HUDEP-2 (cell line): ENCODE results near the gene GYS1.
"Not testable (repeated sequence)": the region's sequence is repeated elsewhere in the genome, so short reads cannot be mapped to it uniquely, and the experiment has no call there.

ENCODE experiments used
- DNase-seq, 76 experiments: peaks; one replicate each; lab custom pipeline; 2025; ENCODE audit not compliant: unreplicated experiment in 76 of 76; lab: John Stamatoyannopoulos, UW

The GYS1 gene

GRCh38 chr19:48993175-48994034 lies at the start of gene GYS1, which contains the start of gene RUVBL2:
GYS1 (minus strand) TSS chr19:48993309; CDS start chr19:48993112, 197 bp downstream.
RUVBL2 (plus strand) TSS chr19:48993887; CDS start chr19:48993912, 25 bp downstream.
- peak; percentile 91 to 100 (median 100) for DNase-seq

- not testable (repeated sequence) for DNase-seq
Observed at GRCh38 chr19:49042666-49043065, 49.6 kb upstream of the GYS1 start.

GRCh38 chr19:49042177-49042576 lies 49.1 kb upstream of the GYS1 start:
- DNase-seq = no peak

- DNase-seq = not testable (repeated sequence)
Observed at GRCh38 chr19:49039736-49040135, 46.6 kb upstream of the GYS1 start.

DNA sequence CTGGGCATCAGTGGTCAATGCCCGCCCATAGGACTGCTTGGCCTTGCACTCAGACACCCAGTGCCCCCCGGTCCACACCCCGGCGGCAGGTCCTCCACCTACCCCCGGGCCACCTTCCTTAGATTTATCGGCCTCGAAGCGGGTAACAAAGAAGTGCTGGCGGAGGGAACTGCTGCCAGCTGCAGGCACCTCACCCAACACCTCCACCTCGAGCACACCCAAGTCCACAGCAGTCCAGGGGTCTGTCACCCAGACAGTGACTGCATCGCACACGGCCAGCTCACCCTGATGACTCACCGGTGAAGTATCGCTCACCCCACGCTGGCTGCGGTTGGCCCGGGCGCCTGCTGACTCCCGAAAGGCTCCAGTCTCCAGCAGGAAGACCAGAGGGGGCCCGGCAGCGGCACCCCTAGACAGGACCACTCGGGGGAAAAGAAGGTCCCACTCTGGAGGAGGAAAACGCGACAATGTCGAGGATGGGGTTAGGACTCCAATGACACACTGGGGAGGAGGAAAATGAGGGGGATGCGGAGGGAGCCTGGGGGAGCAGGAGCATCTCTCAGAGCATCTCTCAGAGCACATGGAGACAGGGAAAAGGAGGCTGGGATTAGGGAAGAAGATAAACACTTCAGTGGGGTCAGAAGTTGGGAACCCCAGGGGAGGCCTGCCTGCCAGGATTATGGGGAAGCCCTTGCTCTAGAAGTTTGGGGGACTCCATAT lies 45.6 kb upstream of the GYS1 start:
- not testable (repeated sequence) for DNase-seq

DNA sequence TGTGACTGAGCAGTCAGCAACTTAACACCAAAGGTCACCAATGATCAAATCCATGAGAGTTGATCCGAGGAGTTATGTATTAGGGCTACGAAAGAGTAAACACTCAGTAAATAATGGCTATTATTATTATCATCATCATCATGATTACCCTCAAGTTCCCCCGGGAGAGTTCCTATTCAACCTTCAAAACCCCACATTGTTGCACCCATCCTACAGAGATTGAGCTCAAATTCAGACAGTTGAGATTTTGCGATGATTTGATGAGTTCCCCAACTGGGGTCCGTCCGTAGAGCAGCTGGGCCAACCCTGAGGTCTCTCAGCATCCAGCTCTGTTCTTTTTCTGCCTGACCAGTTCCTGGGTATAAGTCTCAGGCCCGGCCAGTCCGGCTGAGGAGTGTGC lies 45.0 kb upstream of the GYS1 start:
- not testable (repeated sequence) for DNase-seq

DNA sequence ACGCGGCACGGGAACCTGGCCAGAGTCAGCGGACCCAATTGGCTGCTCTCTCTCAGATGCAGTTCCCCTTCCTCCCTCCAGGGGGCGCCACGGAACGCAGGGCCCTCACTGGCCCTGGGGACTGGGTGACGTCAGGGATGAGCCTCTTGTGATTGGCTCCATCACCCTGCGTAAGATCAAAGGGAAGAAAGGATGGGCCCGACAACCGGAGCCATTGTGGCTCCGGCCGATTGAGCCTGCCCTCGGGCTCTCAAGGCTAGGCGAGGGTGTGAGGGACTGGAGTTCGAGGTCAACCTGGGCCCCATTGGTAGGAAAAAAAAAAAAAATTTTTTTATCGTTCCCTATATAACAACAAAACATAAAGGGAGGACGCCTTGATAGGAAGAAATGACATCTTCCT lies 43.7 kb upstream of the GYS1 start, which contains the start of gene CGB1:
TSS of gene CGB1 (minus strand) at position 81 of the 400 bp plus-strand sequence. CDS start 184 bp downstream, outside the sequence.
- DNase-seq = peak in 64 of 76 experiments; percentile 21 to 78 (median 56)

- DNase-seq = peak in 68 of 76 experiments; percentile 26 to 89 (median 68)
Observed at GRCh38 chr19:49031642-49032301, 38.7 kb upstream of the GYS1 start, which contains the start of gene CGB2. CGB2 (plus strand) TSS chr19:49031890; CDS start chr19:49032096, 206 bp downstream.

GRCh38 chr19:49030323-49030722 lies 37.2 kb upstream of the GYS1 start:
- not testable (repeated sequence) for DNase-seq

DNA sequence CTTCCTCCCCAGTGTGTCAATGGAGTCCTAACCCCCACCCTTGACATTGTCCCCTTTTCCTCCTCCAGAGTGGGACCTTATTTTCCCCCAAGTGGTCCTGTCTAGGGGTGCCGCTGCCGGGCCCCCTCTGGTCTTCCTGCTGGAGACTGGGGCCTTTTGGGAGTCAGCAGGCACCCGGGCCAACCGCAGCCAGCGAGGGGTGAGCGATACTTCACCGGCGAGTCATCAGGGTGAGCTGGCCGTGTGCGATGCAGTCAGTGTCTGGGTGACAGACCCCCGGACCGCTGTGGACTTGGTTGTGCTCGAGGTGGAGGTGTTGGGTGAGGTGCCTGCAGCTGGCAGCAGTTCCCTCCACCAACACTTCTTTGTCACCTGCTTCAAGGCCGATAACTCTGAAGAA lies 36.6 kb upstream of the GYS1 start:
- DNase-seq = not testable (repeated sequence)

GRCh38 chr19:49028686-49029085 lies 35.6 kb upstream of the GYS1 start:
- not testable (repeated sequence) for DNase-seq

- not testable (repeated sequence) for DNase-seq
Observed at GRCh38 chr19:49025599-49025998, 32.5 kb upstream of the GYS1 start.

GRCh38 chr19:49025088-49025487 lies 32.0 kb upstream of the GYS1 start:
- not testable (repeated sequence) for DNase-seq

- DNase-seq = not testable (repeated sequence)
Observed at GRCh38 chr19:49024233-49024632, 31.1 kb upstream of the GYS1 start, which contains the start of gene CGB3. CGB3 (minus strand) TSS chr19:49024333; CDS start chr19:49023971, 362 bp downstream.

- DNase-seq = no peak
Observed at GRCh38 chr19:49022116-49022515, 29.0 kb upstream of the GYS1 start.

GRCh38 chr19:49020931-49021895 lies 28.1 kb upstream of the GYS1 start:
- DNase-seq = peak in 3 of 76 experiments; percentile 19 to 25 (median 25)

DNA sequence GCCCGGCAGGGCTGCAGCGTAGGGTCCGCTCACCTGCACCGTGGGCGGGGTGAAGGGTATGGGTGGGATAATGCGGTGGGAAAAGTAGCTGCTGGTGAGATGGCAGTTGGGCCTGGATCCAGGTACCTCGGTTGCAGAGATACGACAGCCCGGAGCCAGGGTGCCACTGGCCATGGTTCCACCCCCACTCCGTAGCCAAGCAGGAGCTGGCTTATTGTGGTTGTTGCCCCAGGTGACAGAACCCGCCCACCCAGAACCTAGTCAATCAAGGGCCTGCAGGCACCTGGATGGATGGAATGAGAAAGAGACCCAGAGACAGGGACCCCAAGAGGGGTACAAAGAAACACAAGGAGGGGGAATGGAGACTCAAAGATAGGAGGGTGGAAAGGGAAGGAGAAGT lies 27.2 kb upstream of the GYS1 start:
- DNase-seq = peak in 1 of 76 experiments; percentile 32

GRCh38 chr19:49019242-49019932 lies 26.3 kb upstream of the GYS1 start:
- DNase-seq = peak in 49 of 76 experiments; percentile 21 to 78 (median 58)
